ENCODE measurements around the gene TBC1D14. TPM values are rescaled to one million over a fixed set of nuclear protein-coding genes. Genes with fewer than 3 reads are reported as not detected.

TBC1D14 gene
- total and polyA plus RNA-seq, 5 donors = 20.1 to 44.8 (median 41.3) TPM

DNA sequence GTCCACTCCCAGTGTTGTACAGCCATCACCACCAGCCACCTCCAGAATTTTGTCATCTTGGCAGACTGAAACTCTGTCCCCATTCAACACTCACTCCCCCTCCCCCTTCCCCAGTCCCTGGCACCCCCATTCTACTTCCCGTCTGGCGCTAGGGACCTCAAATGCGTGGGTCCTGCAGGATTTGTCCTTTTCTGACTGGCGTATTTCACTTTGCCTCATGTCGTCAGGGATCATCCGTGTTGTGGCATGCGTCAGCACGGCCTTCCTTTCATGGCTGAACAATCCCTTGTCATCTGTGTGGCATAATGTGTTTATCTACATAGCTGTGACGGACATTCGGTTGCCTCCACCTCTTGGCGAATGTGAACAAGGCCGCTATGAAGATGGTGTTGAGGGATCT is 139.0 kb downstream of the TBC1D14 start:
- intact Hi-C loops (cut with DNase I) = no loop called here
- DNase-seq (no peak), ATAC-seq (no peak)
- 91% methylated on average over 12 of the region's 12 CpGs for WGBS
- Histone ChIP-seq H3K27me3 (ENCODE audit: control insufficient read depth, insufficient read depth) (no peaks in the 10 kb centered on the region), H3K4me1 (ENCODE audit: control insufficient read depth, insufficient read depth, low read length) (peaks cover 11% of the 10 kb centered on the region), H3K27ac (ENCODE audit: low read length) (no peak overlapping the region), H3K9me3 (ENCODE audit: control insufficient read depth, low read length) (no peaks in the 10 kb centered on the region), H3K4me3 (ENCODE audit: low read length) (no peak overlapping the region)

DNA sequence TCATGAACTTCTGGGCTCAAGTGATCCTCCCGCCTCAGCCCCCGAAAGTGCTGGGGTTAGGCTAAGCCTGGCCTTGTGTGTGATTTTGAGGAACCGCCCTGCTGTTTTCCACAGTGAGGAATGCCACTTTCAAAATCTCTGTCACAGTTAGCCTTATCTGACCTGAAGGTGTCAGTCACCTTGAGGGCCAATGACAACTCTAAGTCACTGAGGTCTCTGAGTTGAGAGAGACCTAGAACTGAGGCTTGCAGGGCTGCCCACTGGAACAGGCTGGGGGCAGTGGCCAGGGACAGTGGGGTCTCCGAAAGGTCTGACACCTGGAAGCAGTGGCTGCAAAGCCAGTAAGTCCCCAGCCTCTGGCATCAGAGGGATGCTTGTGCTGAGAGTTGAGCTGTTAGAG is 139.7 kb downstream of the TBC1D14 start:
- ATAC-seq = no peak
- WGBS = 87% methylated on average over 4 of the region's 4 CpGs
- Histone ChIP-seq H3K27ac (ENCODE audit: low read length) (no peak overlapping the region), H3K27me3 (ENCODE audit: control insufficient read depth, insufficient read depth) (no peaks in the 10 kb centered on the region), H3K9me3 (ENCODE audit: control insufficient read depth, low read length) (no peaks in the 10 kb centered on the region), H3K4me3 (ENCODE audit: low read length) (no peak overlapping the region), H3K4me1 (ENCODE audit: control insufficient read depth, insufficient read depth, low read length) (peaks cover 11% of the 10 kb centered on the region)
- no peak for DNase-seq
- intact Hi-C loops (cut with DNase I) = no loop called here

DNA sequence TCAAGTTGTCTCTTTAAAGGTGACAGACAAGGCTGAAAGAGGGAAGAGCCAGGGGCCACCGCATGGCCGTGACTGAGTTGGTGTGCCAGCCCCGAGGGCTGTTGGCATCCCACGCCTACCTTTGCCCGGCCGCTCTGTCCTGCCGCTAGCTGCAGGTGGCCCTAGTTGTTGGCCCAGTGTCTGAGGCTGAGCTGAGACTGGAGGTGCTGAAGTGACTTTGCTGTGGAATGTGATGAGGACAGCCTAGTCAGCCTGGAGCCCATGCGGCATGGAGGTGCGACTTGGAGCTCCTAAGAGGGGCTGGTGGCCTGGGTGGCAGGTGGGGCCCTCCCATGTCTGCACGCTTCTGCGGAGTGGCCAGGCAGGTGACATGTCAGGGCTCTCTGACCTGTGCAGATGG is 140.1 kb downstream of the TBC1D14 start:
- 74% methylated on average over 11 of the region's 11 CpGs for WGBS
- Histone ChIP-seq H3K27me3 (ENCODE audit: control insufficient read depth, insufficient read depth) (no peaks in the 10 kb centered on the region), H3K4me3 (ENCODE audit: low read length) (no peak overlapping the region), H3K4me1 (ENCODE audit: control insufficient read depth, insufficient read depth, low read length) (peaks cover 11% of the 10 kb centered on the region), H3K9me3 (ENCODE audit: control insufficient read depth, low read length) (no peaks in the 10 kb centered on the region), H3K27ac (ENCODE audit: low read length) (no peak overlapping the region)
- intact Hi-C loops (cut with DNase I) = no loop called here
- ATAC-seq (peak; percentile 4 to 28), DNase-seq (no peak)

DNA sequence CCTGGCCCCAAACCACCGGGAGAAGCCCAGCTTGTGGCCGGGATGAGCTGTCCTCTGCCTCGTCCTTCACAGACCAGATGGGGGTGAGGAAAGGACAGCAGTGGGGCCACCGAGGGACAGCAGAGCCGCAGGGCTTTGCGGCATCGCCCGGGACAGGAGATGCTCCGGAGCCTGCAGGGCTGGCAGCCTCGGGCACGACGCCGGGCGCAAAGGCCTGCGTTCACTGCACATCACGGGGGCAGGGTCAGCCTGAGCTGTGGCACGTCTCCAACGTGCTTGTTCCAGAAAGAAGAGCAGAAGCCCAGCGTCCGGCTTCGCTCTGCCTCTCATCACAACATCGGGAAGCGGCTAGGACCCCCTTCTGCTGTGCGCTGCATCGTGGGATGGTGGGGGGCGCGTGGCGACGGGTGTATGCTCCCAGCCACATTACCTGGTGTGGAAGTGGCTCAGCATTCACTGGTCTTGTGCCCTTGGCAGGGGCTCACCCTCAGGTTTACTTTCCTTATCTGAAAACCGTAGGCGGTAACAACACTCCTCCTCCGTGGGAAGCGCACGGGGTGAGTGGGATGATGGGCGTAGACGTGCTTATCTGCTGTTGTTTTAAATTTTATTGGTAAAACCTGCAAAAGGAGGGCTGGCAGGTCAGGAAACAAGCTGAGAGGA is 141.0 kb downstream of the TBC1D14 start:
- 62% methylated on average over 36 of the region's 36 CpGs for WGBS
- peak; percentile 26 to 29 for ATAC-seq
- no peaks in the 10 kb centered on the region for H3K9me3 ChIP-seq (ENCODE audit: control insufficient read depth, low read length)
- intact Hi-C loops (cut with DNase I) = no loop called here
- H3K27me3 ChIP-seq (ENCODE audit: control insufficient read depth, insufficient read depth) = no peaks in the 10 kb centered on the region
- DNase-seq = peak in 2 of 3 donors; percentile 78
- H3K27ac ChIP-seq (ENCODE audit: low read length) = no peak overlapping the region
- H3K4me1 ChIP-seq (ENCODE audit: control insufficient read depth, insufficient read depth, low read length) = peaks cover 6% of the 10 kb centered on the region
- H3K4me3 ChIP-seq (ENCODE audit: low read length) = no peak overlapping the region

DNA sequence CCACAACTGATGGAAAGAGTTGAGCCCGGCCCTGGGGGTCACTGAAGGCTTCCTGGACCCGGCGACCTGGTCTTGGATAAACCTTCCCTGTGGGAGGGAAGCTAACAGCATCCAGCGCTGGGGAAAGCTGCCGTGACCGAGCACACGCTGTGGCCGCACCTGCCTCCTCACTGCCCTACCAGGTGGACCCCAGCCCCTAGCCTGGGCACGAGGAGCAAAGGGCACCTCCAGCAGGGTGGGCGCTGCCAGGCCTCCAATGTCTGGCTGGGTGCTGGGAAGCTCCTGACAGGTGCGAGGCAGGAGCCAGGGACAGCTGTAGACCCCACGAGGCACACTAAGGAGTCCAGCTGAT is 141.5 kb downstream of the TBC1D14 start:
- no peaks in the 10 kb centered on the region for H3K27me3 ChIP-seq (ENCODE audit: control insufficient read depth, insufficient read depth)
- H3K4me1 ChIP-seq (ENCODE audit: control insufficient read depth, insufficient read depth, low read length) = peaks cover 6% of the 10 kb centered on the region
- H3K9me3 ChIP-seq (ENCODE audit: control insufficient read depth, low read length) = no peaks in the 10 kb centered on the region
- WGBS = 86% methylated on average over 12 of the region's 12 CpGs
- no peak for ATAC-seq
- H3K4me3 ChIP-seq (ENCODE audit: low read length) = no peak overlapping the region
- intact Hi-C loops (cut with DNase I) = no loop called here
- DNase-seq = no peak
- H3K27ac ChIP-seq (ENCODE audit: low read length) = no peak overlapping the region

DNA sequence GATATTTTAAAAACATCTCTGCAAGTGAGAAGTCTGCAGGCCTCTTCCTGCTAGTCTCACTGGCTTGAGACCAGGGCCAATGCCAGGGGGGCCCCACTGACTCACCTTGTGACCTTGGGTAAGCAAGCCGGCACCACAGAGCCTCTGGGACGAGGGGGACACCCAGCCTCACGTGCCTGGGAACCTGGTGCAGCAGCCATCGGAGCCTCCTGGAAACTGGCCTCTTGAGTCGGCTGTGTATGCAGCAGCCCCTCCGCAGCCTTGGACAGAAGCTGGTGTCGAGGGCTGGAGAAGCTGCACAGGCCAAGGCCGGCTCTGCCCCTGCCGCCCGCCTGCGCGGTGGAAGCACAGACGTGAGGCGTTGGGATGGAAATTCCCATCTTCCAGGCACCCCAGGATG is 142.3 kb downstream of the TBC1D14 start:
- 89% methylated on average over 14 of the region's 14 CpGs for WGBS
- H3K27me3 ChIP-seq (ENCODE audit: control insufficient read depth, insufficient read depth) = no peaks in the 10 kb centered on the region
- H3K27ac ChIP-seq (ENCODE audit: low read length) = no peak overlapping the region
- ATAC-seq (no peak), DNase-seq (no peak)
- peaks cover 1% of the 10 kb centered on the region for H3K4me1 ChIP-seq (ENCODE audit: control insufficient read depth, insufficient read depth, low read length)
- intact Hi-C loops (cut with DNase I) = no loop called here
- H3K4me3 ChIP-seq (ENCODE audit: low read length) = no peak overlapping the region
- H3K9me3 ChIP-seq (ENCODE audit: control insufficient read depth, low read length) = no peaks in the 10 kb centered on the region

DNA sequence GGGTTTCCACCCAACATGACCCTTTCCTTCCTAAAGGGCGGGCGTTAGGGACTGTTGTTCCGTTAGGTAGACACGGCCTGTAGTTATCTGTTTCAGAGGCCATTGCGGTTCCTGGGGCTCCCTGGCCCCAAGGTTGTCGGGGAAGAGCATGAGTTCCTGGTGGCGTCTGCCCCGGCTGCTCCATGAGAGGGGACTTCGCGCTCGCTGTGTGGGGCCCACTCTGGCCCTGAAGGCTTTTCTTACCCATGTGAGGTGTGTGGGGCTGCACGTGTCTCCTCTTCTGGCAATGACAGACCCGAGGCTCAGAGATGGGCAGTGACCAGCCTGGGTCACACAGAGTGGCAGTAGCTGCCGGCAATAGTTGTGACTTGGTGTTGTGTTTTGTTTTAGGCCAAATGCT is 142.7 kb downstream of the TBC1D14 start:
- H3K27ac ChIP-seq (ENCODE audit: low read length) = no peak overlapping the region
- H3K4me1 ChIP-seq (ENCODE audit: control insufficient read depth, insufficient read depth, low read length) = no peaks in the 10 kb centered on the region
- no peaks in the 10 kb centered on the region for H3K9me3 ChIP-seq (ENCODE audit: control insufficient read depth, low read length)
- no peak for ATAC-seq
- WGBS = 88% methylated on average over 14 of the region's 14 CpGs
- no peaks in the 10 kb centered on the region for H3K27me3 ChIP-seq (ENCODE audit: control insufficient read depth, insufficient read depth)
- intact Hi-C loops (cut with DNase I) = no loop called here
- no peak overlapping the region for H3K4me3 ChIP-seq (ENCODE audit: low read length)
- no peak for DNase-seq

DNA sequence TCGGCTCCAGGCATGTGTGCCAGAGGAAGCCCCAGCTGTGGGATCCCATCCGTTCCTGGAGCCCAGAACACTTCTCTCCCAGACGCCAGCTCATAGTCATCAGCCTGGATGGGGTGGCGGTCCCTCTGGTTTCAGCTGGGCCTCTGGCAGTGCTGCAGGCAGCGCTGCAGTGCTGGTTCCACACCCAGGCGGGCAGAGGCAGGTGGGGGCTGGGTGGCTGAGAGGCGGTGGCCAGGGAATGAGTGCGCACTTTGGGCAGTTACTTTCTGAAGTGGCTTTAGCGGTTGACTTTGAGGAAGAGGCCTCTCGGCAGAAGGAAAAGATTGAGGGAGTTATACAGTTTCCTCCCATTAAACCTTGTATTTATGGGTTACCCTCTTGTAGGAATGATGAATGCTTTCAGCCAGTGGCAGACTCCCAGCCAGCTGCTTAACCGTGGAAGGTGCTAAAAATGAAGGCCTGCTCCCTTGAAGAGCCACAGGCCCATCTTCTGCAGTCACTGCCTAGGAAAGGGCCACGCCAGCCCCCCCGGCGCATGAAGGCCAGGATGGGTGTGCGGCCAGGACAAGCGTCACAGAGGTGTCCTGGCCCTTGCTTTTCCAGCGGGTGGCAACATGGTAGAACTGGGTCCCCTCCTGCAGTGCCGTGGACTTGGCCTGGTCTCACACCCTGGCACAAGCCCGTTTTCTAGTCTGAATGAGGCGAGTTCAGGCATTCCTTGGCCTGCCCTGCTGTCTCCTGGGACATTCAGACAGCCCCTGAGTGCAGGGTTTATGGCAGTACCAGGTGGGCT is 143.5 kb downstream of the TBC1D14 start:
- intact Hi-C loops (cut with DNase I) = no loop called here
- no peak overlapping the region for H3K4me3 ChIP-seq (ENCODE audit: low read length)
- WGBS = 71% methylated on average over 20 of the region's 20 CpGs
- H3K27ac ChIP-seq (ENCODE audit: low read length) = no peak overlapping the region
- ATAC-seq = peak; percentile 20 to 27
- DNase-seq = no peak
- no peaks in the 10 kb centered on the region for H3K4me1 ChIP-seq (ENCODE audit: control insufficient read depth, insufficient read depth, low read length)
- H3K27me3 ChIP-seq (ENCODE audit: control insufficient read depth, insufficient read depth) = no peaks in the 10 kb centered on the region
- no peaks in the 10 kb centered on the region for H3K9me3 ChIP-seq (ENCODE audit: control insufficient read depth, low read length)

DNA sequence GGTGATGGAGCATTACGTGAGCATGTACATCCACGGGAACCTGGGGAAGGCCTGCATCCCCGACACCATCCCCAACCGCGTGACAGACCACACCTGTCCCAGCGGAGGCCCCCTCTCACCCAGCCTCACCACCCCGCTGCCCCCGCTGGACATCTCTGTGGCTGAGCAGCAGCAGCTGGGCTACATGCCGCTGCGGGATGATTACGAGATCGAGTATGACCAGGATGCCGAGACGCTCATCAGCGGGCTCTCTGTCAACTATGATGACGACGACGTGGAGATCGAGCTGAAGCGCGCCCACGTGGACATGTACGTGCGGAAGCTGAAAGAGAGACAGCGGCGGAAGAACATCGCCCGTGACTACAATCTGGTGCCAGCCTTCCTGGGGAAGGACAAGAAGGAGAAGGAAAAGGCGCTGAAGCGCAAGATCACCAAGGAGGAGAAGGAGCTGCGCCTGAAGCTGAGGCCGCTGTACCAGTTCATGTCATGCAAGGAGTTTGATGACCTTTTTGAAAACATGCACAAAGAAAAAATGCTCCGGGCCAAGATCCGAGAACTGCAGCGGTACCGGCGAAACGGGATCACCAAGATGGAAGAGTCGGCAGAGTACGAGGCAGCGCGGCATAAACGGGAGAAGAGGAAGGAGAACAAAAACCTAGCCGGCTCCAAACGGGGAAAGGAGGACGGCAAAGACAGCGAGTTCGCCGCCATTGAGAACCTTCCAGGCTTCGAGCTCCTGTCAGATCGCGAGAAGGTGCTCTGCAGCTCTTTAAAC is 144.7 kb downstream of the TBC1D14 start:
- H3K4me1 ChIP-seq (ENCODE audit: control insufficient read depth, insufficient read depth, low read length) = no peaks in the 10 kb centered on the region
- DNase-seq = no peak
- no peak for ATAC-seq
- H3K9me3 ChIP-seq (ENCODE audit: control insufficient read depth, low read length) = no peaks in the 10 kb centered on the region
- whole genome bisulfite sequencing = 97% methylated on average over 52 of the region's 52 CpGs
- intact Hi-C loops (cut with DNase I) = no loop called here
- no peak overlapping the region for H3K27ac ChIP-seq (ENCODE audit: low read length)
- no peaks in the 10 kb centered on the region for H3K27me3 ChIP-seq (ENCODE audit: control insufficient read depth, insufficient read depth)
- H3K4me3 ChIP-seq (ENCODE audit: low read length) = no peak overlapping the region

DNA sequence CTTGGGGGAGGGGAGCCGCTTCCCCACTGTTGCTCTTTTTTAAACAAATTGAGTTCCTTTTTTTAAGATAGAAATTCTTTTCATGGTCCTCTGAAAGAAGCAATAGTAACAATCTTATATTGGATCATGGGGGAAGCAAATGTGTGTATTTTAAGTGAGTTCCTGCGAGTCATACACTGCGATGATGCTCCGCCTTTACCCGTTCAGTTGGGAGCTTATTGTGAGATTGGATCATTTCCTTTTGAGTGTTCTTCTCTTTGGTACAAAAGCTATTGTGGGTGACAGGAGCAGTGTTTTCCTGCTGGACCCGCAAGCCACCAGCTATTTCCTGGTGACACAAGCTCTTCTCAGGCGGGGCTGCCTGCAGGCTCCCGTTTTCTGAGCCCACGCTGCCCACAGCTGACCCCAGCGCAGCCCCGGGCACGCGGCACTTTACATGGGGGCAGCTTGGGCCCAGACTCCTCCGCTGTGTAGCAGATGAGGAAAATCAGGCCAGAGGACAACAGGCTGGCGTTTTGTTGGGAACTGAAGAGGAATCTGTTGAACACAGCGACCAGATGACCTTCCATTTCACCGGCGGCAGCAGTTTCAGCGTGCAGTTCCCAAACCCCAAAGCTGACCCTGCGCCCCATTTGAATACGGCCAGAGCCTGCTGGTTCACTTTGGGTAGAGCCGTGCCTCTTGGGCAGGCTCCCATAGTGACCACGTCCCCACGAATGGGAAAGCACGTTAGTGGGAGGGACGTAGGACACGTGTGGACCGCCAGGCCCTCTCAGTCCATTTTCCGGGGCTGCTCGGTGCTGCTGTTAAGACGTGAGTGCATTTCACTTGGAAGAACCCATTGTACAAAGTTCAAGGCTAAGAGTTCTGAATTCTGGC is 145.7 kb downstream of the TBC1D14 start:
- H3K4me3 ChIP-seq (ENCODE audit: low read length) = no peak overlapping the region
- no peak for ATAC-seq
- intact Hi-C loops (cut with DNase I) = no loop called here
- H3K9me3 ChIP-seq (ENCODE audit: control insufficient read depth, low read length) = no peaks in the 10 kb centered on the region
- no peak overlapping the region for H3K27ac ChIP-seq (ENCODE audit: low read length)
- H3K4me1 ChIP-seq (ENCODE audit: control insufficient read depth, insufficient read depth, low read length) = no peaks in the 10 kb centered on the region
- H3K27me3 ChIP-seq (ENCODE audit: control insufficient read depth, insufficient read depth) = no peaks in the 10 kb centered on the region
- 90% methylated on average over 31 of the region's 31 CpGs for WGBS
- no peak for DNase-seq

Data from right cardiac atrium (tissue), 5 donors.